ENCODE results near the gene CLIP2.

Gene CLIP2

GRCh38 chr7:74271742-74272141 lies 17.5 kb upstream of the CLIP2 start:
- DNase-seq (ENCODE audit: low read depth in 1 of 2, low spot score in 1 of 2), result no peak

- no peak for DNase-seq (ENCODE audit: low read depth in 1 of 2, low spot score in 1 of 2)
Observed at GRCh38 chr7:74272305-74273038, 16.7 kb upstream of the CLIP2 start.

GRCh38 chr7:74275401-74275881 lies 13.8 kb upstream of the CLIP2 start:
- no peak for DNase-seq (ENCODE audit: low read depth in 1 of 2, low spot score in 1 of 2)

GRCh38 chr7:74277636-74278035 lies 11.6 kb upstream of the CLIP2 start:
- DNase-seq (ENCODE audit: low read depth in 1 of 2, low spot score in 1 of 2), result no peak

- DNase-seq (ENCODE audit: low read depth in 1 of 2, low spot score in 1 of 2), result no peak
Observed at GRCh38 chr7:74280985-74281384, 8.2 kb upstream of the CLIP2 start.

GRCh38 chr7:74282748-74283459 lies 6.3 kb upstream of the CLIP2 start:
- DNase-seq (ENCODE audit: low read depth in 1 of 2, low spot score in 1 of 2), result no peak

- DNase-seq (ENCODE audit: low read depth in 1 of 2, low spot score in 1 of 2), result no peak
Observed at GRCh38 chr7:74283858-74284447, 5.3 kb upstream of the CLIP2 start.

- DNase-seq (ENCODE audit: low read depth in 1 of 2, low spot score in 1 of 2), result no peak
Observed at GRCh38 chr7:74284781-74285259, 4.4 kb upstream of the CLIP2 start.

GRCh38 chr7:74286131-74286530 lies 3.1 kb upstream of the CLIP2 start:
- no peak for DNase-seq (ENCODE audit: low read depth in 1 of 2, low spot score in 1 of 2)

GRCh38 chr7:74287303-74288033 lies 1.7 kb upstream of the CLIP2 start:
- no peak for DNase-seq (ENCODE audit: low read depth in 1 of 2, low spot score in 1 of 2)

- DNase-seq (ENCODE audit: low read depth in 1 of 2, low spot score in 1 of 2), result no peak
Observed at GRCh38 chr7:74288034-74288881, 949 bp upstream of the CLIP2 start.

GRCh38 chr7:74289659-74290552 lies 699 bp downstream of the CLIP2 start:
- no peak for DNase-seq (ENCODE audit: low read depth in 1 of 2, low spot score in 1 of 2)

GRCh38 chr7:74290553-74290950 lies 1.3 kb downstream of the CLIP2 start:
- no peak for DNase-seq (ENCODE audit: low read depth in 1 of 2, low spot score in 1 of 2)

- no peak for DNase-seq (ENCODE audit: low read depth in 1 of 2, low spot score in 1 of 2)
Observed at GRCh38 chr7:74290981-74291441, 1.8 kb downstream of the CLIP2 start.

GRCh38 chr7:74291535-74291934 lies 2.3 kb downstream of the CLIP2 start:
- no peak for DNase-seq (ENCODE audit: low read depth in 1 of 2, low spot score in 1 of 2)

- DNase-seq (ENCODE audit: low read depth in 1 of 2, low spot score in 1 of 2), result no peak
Observed at GRCh38 chr7:74292757-74293576, 3.8 kb downstream of the CLIP2 start.

GRCh38 chr7:74293577-74293908 lies 4.3 kb downstream of the CLIP2 start:
- no peak for DNase-seq (ENCODE audit: low read depth in 1 of 2, low spot score in 1 of 2)

GRCh38 chr7:74294191-74294998 lies 5.2 kb downstream of the CLIP2 start:
- DNase-seq (ENCODE audit: low read depth in 1 of 2, low spot score in 1 of 2), result no peak
